GM21576 (cell line): ENCODE data around the gene KIF26B.

Source experiments
- ATAC-seq: cut with Tn5 transposase; IDR thresholded peaks from one replicate; pipeline ENCODE4 v1.9.1; 2021; ENCODE audit warnings: mild to moderate bottlenecking, moderate library complexity; ENCODE audit not compliant: unreplicated experiment

KIF26B gene

DNA sequence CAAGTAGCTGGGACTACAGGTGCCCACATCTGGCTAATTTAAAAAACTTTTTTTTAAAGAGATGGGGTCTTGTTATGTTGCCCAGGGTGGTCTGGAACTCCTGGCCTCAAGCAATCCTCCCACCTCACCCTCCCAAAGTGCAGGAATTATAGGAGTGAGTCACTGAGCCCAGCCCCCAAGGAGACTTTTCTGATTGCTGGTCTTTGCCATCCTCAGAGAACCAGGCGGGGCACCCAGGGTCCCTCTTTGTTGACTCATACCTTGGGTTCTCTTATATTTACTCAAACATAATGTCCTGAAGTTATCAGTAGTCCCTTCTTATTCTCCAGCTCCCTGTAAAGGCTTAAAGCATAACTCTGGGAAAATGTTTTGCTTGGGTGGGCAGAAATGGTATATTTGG, 51.1 kb downstream of the KIF26B start:
- no peak for ATAC-seq

DNA sequence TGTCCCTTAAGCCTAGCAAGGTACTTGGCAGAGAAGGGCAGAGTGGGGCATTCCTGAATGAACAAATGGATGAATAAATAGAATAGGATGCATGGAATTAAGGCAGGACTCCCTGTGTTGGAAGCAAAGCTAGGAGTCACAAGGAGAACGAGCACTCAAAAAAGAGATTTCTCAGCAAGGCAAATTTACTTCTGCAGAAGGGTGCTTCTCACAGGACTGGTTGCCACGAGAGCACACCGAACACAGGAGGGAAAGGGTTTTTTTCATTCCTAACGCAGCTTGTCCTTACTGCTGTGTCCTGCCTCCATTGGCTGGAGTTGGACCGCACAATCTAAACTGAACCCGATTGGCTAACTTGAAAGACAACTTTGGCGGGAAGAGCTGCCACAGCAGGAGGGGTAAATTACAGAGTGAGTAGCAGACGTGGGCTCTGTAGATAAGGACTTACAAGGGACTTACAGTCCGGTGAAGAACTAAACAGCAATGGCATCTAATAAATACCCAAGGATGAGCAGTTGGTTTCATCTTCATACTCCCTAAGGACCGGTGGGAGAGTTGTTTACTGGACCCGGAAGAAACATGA, 52.4 kb downstream of the KIF26B start:
- ATAC-seq, result no peak

DNA sequence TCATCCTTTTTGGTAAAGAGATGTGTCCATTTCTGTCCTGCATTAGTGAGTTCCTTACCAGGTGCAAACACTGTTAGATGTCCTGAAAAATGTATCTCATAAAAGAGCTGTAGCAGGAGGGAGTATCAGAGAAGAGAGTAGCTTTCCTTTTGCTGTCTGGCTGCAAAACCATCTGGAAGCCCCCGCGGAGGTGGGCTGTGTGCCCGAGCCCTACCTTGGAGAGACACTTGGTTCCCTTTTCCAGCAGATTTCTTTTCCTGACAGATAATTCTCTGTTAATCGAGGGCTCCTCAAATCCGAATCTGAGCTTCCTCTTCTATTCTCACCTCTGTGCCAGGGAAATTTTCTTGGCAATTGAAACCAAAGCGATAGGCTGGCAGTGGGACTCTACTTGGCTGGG, 53.0 kb downstream of the KIF26B start:
- ATAC-seq, result no peak

DNA sequence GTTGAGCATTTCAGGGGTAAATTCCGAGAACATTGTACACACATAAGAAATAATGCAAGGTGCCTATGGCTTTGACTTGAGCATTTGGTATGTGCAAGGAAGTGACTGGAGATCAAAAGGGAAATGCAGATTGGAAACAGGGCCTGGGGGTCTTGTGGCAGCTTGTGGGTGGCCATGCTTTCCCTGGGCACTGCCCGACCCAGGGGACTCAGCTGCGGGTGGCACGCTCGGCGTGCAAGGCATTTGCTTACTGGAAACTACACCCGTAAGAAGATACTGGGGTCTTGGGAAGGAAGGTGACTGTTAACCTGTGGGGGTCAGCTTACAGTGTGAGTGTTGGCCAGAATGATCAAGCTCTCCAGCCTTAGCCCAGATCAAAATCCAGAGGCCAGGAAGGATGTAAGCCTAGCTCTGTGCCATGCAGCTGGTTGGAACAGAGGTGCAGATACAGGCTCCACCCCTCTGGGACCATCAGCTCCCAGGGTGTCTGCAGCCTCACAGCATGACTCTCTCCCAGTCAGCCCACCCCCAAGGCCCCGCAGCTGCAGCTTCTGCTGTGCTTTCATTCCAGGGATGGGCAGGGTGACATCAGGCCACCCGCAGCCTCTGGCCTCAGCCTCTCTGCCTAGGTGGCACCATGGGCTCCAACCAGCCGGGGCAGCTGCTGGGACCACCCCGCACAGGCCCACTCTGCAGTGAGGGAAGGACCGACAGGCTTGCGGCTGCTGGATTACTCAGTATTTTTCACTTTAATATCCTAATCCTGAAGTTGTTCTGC, 55.1 kb downstream of the KIF26B start:
- no peak for ATAC-seq

DNA sequence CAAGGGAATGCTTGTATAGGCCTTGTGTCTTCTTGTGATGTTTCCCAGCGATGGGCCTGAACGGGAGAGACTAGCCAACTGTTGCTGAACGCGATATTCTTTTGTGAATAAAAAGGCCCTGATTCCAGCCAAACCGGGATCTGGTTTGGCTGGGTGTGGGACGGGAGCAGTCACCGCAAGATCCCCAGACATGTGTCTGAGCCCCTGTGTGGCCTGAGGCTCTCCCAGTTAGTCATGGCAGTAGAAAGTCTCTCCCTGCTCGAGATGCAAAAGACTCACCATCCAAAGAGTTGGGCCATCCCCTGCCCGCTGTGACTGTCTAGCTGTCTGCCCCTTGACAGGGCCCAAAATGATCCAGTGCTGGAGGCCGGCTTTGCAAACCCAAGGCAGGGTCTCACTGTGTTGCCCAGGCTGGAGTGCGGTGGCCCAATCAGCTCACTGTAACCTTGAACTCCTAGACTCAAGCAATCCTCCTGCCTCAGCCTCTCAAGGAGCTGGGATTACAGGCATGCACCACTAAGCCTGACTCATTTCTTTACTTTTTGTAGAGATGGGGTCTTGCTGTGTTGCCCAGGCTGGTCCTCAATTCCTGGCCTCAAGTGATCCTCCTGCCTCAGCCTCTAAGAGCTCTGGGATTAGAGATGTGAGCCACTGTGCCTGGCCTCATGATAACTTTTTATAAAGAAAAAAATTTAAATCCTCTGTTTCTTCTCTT, 56.4 kb downstream of the KIF26B start:
- no peak for ATAC-seq

DNA sequence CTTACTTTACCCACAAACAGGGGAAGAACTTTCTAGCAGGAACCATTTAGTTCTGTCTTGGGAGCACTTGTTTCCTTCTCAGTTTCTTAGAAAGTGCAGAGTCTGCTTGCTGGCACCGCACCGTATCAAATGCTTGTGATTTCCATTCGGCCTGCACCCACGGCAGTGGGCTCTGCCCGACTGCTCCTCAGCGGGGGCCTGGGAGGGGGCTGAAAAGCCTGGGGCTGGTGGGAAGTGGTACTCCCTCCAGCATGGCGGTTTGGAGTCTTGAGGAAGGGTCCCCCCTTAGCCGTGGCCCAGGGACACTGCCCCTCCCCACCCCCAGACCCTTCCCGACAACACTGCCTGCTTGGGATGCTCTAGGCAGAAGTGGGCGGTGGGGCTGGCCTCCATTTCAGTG, 57.0 kb downstream of the KIF26B start:
- ATAC-seq, result no peak

DNA sequence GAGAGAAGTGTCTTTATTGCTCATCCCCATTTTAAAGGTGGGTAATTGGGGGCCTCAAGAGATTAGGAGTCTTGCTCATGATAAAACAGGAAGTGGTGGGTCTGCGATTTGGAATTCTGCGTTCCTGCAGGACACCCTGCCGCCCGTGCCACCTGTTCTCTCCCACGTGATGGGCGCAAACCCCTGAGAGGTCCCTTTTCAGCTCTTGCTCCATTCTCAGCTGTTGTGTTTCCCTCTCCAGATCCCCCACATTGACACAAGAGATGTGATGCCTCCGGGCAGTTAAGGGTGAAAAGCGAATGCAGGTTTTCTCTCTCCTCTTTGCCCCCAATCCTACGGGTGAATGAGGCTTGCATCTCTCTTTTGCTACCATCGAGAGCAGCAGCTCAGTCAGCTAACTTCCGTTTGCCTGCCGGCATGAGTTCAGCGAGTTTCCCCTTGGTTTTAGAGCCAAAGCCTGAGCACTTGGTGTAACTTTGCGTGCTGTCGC, 57.5 kb downstream of the KIF26B start:
- ATAC-seq, result no peak

DNA sequence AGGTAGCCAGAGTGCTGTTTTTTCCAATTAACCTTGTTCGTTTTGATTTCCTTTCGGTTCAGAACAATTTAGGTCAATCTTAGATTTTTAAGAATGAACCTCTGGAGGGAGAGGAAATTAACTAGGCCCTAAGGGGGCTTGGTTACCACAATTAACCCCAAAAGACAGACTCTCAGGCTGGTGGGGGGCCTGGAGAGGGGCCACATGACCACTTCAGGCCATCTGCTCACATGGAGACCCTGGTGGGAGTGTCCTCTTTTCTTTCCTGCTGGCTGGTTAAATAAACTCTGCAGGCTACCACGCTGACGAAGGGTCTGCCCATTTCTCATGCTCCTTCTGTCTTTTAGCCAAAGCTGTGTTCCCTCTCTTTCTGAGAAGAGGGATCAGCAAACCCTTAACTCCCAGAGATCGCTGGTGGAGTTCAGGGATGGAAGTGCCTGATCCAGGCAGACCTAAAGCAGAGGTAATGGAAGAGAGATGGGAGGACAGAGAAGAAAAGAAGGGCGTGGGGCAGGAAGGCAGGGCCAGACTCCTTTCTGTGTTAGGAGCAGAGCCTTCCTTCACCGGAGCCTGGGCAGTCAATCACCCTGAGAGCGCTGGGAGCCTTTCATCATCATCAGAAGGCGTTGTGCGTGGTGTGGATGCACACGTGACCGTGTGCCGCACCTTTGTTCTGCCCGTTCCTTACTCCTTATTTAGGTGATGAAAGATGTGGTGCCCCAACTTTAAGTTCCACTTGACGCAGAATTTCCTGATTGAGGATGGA, 58.5 kb downstream of the KIF26B start:
- no peak for ATAC-seq

DNA sequence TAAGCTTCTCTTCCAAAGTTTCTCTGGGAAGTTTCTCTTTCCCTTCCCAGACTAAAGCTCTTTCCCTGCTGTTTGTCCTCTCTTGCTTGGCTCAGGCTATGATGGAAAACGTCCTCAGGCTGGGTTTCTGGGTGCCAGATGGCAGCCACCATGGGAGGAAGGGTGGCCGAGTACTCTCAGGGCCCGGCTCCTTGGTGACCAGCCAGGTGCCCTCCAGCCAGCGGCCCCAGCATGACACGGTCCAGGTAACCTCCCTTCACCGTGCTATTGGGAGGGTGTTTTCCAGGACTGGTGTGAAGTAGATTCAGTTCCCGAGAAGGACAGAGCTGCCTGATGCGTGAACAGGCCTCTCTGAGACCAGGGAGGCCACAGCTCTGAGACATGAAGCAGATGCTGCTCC, 60.3 kb downstream of the KIF26B start:
- ATAC-seq, result no peak

DNA sequence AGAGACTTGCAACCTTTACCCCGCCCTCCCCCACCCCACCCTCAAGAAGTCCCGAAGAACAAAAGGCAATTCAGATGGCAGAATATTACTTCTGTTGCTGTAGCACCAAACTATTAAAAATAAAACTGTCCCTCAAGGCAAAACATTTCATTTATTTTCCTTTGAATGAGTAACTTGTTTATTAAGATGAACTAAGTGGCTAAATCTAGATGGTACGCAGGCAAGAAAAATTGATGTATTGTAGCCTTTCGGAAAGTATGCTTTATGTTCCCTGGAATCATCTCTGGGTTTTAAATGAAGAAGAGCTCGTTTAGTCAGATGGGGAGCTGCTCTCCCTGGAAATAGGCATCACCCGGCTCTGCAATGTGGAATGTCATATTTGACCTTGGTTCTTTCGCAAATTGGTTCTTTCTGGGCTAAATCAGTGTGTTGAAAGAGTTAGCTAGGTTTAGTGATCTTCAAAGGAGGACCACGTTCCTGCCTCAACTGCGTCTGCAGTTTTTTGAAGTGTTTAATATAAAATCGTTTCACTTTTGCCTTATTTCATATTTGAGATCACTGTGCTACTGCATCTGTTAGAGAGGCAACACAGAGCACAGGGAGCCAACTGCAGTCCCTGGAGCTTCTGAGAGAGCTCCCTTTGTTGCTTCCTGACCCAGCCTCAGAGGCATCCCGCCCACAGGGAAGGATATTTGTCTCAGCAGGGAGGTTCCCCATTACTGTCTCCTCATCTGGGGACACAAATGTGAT, 61.8 kb downstream of the KIF26B start:
- ATAC-seq, result no peak

DNA sequence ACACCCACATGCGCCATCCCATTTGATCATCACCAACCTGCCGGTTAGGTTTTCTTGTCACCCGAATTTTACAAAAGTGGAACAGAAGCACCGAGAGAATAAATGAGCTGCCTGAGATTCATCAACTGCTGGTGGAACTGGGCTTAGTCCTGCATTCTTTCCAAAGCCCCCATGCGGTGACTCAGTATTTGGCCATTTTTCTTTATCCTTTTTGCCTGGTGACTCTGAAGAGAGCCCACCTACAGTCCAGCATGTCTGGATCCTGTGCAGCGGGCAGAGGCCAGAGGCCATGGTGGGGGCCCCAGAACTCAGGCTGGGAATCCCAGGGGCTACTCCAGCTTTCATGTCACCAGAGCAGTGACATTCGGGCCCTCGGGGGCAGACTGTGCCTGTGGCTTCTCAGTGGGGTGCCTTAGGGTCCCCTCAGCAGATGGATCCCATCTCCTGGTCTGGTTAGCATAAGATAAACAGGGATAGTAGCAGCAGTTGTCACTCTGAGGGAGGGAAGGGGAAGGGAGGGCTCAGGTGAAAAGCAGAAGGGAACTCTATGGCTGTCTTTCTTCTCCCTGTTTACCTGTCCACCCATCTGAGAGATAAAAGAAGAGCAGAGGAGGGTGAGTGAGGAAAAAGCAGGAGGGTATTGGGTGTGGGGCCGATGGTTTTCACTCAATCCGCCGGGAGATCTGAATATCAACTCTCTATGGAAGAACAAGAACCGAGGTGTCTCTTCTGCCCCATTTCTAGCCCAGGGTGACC, 63.2 kb downstream of the KIF26B start:
- no peak for ATAC-seq

DNA sequence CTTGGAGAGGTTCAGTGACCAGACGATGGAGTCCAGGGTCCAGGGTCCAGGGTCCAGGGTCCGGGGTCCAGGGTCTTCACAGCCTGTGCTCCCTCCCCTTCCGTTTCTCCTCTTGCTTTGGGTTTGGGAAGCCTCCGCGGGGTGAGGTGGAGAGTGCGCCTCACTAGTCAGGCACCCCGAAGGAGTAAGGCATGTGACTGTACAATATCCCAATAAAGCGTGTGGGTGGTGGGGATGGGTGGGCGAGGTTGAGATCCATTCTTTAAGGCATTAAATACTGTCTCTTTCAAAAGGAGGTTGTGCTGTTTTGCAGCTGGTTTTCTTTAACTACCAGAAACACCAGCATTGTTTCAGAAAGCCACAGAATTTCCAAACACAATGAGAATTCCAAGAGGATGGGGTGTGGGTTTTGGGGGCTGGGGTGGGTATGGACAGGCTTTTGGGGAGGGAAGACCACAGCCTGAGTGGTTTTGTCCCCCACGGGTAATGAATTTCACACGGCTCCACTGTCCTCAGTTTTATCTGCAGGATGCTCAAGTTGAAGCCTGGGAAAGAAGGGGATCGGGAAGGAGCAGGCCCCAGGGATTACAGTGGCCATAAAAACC, 65.7 kb downstream of the KIF26B start:
- no peak for ATAC-seq

DNA sequence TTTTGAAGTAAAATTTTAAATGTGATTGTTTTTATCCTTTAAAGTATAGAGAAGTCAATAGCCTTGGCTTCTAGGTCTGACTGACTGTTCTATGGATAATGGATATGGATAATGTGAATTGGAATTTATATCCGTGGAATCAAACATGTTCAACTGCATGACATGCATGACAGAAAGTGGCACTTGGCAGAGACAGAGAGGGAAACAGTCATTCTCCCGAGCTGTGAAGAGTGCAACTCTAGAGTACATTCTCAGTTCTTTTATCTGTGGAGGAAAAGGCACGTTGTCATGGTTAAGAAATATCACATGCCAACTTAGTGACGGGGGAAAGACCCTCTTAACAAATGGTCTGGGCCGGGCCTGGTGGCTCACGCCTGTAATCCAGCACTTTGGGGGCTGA, 67.0 kb downstream of the KIF26B start:
- ATAC-seq, result no peak

DNA sequence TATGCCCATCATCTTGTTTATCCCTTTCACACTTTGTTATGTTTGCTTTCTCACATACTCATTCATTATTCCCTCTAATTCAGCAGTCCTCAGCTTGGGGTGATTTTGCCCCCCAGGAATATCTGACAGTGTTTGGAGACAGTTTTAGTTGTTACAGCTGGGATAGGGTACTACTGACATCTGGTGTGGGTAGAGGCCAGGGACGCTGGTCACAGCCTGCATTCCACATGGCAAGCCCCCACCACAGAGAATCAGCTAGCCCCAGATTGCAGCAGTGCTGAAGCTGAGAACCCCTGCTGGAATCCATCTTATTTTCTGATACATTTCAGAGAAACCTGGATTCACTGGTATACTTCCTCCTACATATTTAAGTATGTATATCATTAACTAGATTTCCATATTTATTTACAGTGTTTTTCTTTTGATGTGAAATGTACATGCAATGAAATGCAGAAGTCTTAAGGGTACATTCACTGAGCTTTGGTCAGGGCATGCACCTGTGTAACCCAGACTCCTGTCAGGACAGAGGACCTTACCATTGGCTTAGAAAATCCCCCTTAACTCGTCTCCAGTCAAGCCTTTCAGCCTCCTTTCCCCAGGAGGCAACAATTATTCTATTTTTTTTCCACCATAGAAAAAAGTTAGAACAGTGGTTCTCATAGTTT, 68.3 kb downstream of the KIF26B start:
- no peak for ATAC-seq

DNA sequence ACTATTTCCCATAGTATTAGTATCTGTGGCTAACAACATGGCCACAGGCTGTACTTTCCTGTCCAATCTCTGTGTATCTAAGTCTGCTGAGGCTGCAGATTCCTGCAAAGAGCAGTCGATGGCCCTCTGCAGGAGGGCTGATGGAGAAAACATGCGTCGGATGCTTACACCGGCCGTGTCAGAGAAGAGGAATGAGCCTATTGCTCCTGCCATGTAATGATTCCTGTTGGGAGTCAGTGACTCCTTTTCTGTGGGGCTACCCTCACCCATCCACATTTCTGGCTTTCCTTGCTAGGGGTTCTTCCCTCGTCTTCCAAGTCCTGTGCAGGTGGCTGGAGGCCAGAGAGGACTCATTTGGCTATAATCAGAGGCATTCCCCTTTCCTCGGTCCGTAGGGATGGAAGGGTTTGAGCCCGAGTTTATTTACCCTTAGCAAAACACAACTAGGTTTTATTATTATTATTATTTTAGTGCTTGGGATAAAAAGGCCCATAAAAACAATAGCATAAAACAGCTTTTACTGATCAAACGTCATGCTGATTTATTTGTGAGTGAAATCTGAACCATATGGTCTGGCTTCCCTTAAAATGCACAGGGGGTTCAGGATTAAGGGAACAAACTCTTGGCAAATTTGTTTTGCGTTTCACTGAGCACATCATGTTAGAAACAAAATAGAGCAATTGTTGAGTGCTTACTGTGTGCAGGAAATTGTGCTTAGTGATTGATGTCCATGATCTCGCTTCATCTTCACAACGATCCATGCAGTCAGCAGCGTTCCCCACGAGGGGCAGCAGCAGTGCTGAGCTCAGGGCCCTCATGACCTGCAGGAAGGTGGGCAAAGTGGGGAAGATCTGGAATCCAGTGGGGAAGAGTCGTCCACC, 70.8 kb downstream of the KIF26B start:
- ATAC-seq, result no peak

DNA sequence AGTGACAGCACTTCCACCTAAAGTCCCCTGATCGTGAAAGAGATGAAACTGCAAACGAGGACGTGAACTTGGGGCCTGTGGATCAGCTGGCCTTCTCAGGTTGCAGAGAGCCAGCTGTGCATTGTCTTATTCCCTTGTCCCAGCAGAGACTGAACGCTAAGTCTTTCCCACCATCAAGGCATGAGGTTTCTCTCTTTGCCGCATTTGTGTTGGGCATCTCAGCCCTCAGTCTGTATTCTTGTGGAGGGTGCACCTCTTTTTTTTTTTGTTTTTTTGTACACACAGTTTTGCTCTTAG, 71.4 kb downstream of the KIF26B start:
- no peak for ATAC-seq

DNA sequence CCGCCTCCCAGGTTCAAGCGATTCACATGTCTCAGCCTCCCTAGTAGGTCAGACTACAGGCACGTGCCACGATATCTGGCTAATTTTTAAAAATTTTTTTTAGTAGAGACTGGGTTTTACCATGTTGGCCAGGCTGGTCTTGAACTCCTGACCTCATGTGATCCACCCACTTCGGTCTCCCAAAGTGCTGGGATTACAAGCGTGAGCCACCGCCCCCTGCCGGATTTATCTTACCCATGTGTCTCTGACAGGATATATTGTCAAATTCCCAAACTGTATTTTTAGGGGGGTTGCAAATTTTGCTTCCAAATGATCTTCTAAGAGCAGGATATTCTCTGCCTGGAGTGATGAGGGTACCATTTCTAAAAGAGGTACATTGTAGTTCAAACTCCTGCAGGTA, 74.3 kb downstream of the KIF26B start:
- no peak for ATAC-seq

DNA sequence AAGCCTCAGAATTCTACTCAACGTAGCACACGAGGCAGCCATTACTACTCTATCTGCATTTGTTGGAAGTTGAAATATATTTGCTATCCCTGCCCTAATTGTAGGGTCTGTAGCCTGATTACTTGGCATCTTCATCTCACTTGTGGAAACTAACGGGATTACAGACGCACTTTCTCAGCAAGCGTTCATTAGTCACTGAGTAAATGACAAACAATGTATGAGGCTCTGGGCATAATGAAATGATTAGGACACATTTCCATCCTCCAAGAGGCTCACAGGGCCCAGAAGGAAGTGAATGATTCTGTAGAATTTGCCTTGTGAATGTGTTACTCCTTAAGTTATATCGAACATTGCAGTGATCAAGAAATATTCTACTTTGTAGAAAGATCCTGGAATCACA, 78.1 kb downstream of the KIF26B start:
- no peak for ATAC-seq
